ENCODE data around the gene NME7. TPM values are rescaled to one million over a fixed set of nuclear protein-coding genes. Genes with fewer than 3 reads are reported as not detected.

Gene NME7
- 17.4 and 21.0 TPM in 2 replicates for total RNA-seq

GRCh38 chr1:169367686-169368405 is at the start of gene NME7, which contains the start of gene BLZF1:
Gene NME7 (minus strand): TSS chr1:169367797. CDS start chr1:169367710, 87 bp downstream.
Gene BLZF1 (plus strand): TSS chr1:169368195. CDS start chr1:169369523, 1,328 bp downstream.

GRCh38 chr1:169106095-169106920 is 261.3 kb downstream of the NME7 start, which contains the start of gene ATP1B1:
Gene ATP1B1 (plus strand): TSS chr1:169106690. CDS start chr1:169106830, 140 bp downstream.

Other genes with a start within 250 kb of the NME7 start
- 30.0 and 31.1 TPM in 2 replicates for gene BLZF1, start 398 bp upstream of the NME7 start, total RNA-seq
- 0.92 and 1.1 TPM in 2 replicates for gene CCDC181, start 59.7 kb upstream of the NME7 start, total RNA-seq
- 6.5 and 9.4 TPM in 2 replicates for gene SLC19A2, start 118.1 kb upstream of the NME7 start, total RNA-seq
- gene F5, start 218.7 kb upstream of the NME7 start, total RNA-seq = under 0.01 TPM in 1 of 2 replicates, not detected in the other

All from aortic smooth muscle cell (primary cell).